Endothelial cell of umbilical vein (primary cell): ENCODE data around the gene LTF. TPM values are rescaled to one million over a fixed set of nuclear protein-coding genes. Genes with fewer than 3 reads are reported as not detected.

Source experiments
- BruUV-seq: library from RNA; stranded (reverse); fragments of 400-500 nt; replicated peaks from 2 replicates; lab custom pipeline; 2021; lab: Mats Ljungman, UMichigan
- CTCF ChIA-PET: fragments of 300-600, 350-600 bp; sonication (Branson Sonifier 250); formaldehyde crosslinking; loops from one replicate; lab custom pipeline; 2021; ENCODE audit warnings: antibody characterized with exemption, inconsistent platforms; lab: Charles Lee
- POLR2A ChIA-PET: fragments of 300-600, 350-600 bp; sonication (Branson Sonifier 250); formaldehyde crosslinking; loops from one replicate; lab custom pipeline; 2021; ENCODE audit warnings: antibody characterized with exemption, inconsistent platforms; lab: Charles Lee
- DNase-seq: peaks from one replicate; pipeline ENCODE4 v3.0.0-alpha.2; 2011; ENCODE audit warnings: low read depth, low spot score
- FAIRE-seq: peaks from 2 replicates; lab custom pipeline; 2011; peaks lifted over from hg19 to GRCh38; lab: Jason Lieb, UNC
- H2AFZ ChIP-seq: 2 replicates; pipeline ENCODE4 v1.6.0; 2012; ENCODE audit warnings: low read depth, low read length, control low read depth, inconsistent platforms
- H3K27ac ChIP-seq: 2 replicates; pipeline ENCODE4 v1.5.1; 2011; ENCODE audit warnings: low read depth, mild to moderate bottlenecking, control low read depth, low read length, moderate library complexity; ENCODE audit not compliant: insufficient read depth
- H3K27me3 ChIP-seq, 2 experiments: 2 replicates each; pipeline versions ENCODE4 v1.6.0 to v1.6.1; 2011; ENCODE audit warnings: low read length in 2 of 2, mixed read lengths in 1 of 2; ENCODE audit not compliant: control insufficient read depth in 2 of 2, insufficient read depth in 2 of 2
- H3K36me3 ChIP-seq, 2 experiments: 2 replicates in 1 of 2; 3 replicates in 1 of 2; pipeline ENCODE4 v1.5.1; 2011; ENCODE audit warnings: low read length in 2 of 2, mild to moderate bottlenecking in 1 of 2, moderate library complexity in 1 of 2; ENCODE audit not compliant: control insufficient read depth in 2 of 2, insufficient read depth in 2 of 2; ENCODE audit errors: extremely low read depth in 1 of 2
- H3K4me1 ChIP-seq: 3 replicates; pipeline ENCODE4 v1.5.1; 2011; ENCODE audit warnings: mild to moderate bottlenecking, low read length; ENCODE audit not compliant: control insufficient read depth, insufficient read depth; ENCODE audit errors: extremely low read depth
- H3K4me2 ChIP-seq: 2 replicates; pipeline ENCODE4 v1.6.1; 2011; ENCODE audit warnings: low read length, control low read depth, mixed read lengths; ENCODE audit not compliant: insufficient read depth
- H3K4me3 ChIP-seq, 3 experiments: fragments of 200-600 bp in 1 of 3; sonication (generic), shearing (Covaris generic) in 1 of 3; replicated peaks in 1 of 3; 2 replicates each; pipeline ENCODE4 v1.5.1; 2011 to 2016; ENCODE audit warnings: control low read depth in 3 of 3, low read length in 3 of 3, mild to moderate bottlenecking in 2 of 3, inconsistent platforms in 1 of 3, low read depth in 1 of 3, moderate library complexity in 1 of 3; ENCODE audit not compliant: insufficient read depth in 1 of 3
- H3K79me2 ChIP-seq: 2 replicates; pipeline ENCODE4 v1.6.0; 2012; ENCODE audit warnings: low read length, inconsistent platforms; ENCODE audit not compliant: control insufficient read depth, insufficient read depth
- H3K9ac ChIP-seq: replicated peaks from 2 replicates; pipeline ENCODE3; 2011; ENCODE audit warnings: low read length, control low read depth; ENCODE audit not compliant: insufficient read depth; ENCODE audit errors: extremely low read depth
- H3K9me1 ChIP-seq: replicated peaks from 3 replicates; pipeline ENCODE4 v1.6.0; 2011; ENCODE audit warnings: mild to moderate bottlenecking, low read length; ENCODE audit not compliant: control insufficient read depth, insufficient read depth; ENCODE audit errors: extremely low read depth
- H3K9me3 ChIP-seq: replicated peaks from 2 replicates; pipeline ENCODE4 v1.5.1; 2012; ENCODE audit warnings: low read length, inconsistent platforms; ENCODE audit not compliant: control insufficient read depth, insufficient read depth
- H4K20me1 ChIP-seq: replicated peaks from 2 replicates; pipeline ENCODE3; 2011; ENCODE audit warnings: mild to moderate bottlenecking, low read length; ENCODE audit not compliant: control insufficient read depth, insufficient read depth; ENCODE audit errors: extremely low read depth
- EZH2 ChIP-seq: IDR thresholded peaks from 2 replicates; pipeline ENCODE4 v1.6.1; 2012; ENCODE audit warnings: borderline replicate concordance, low read depth, mild to moderate bottlenecking, moderate library complexity, low read length, inconsistent platforms; ENCODE audit not compliant: severe bottlenecking
- FOS ChIP-seq: IDR thresholded peaks from 2 replicates; pipeline ENCODE4 v1.6.1; 2011; ENCODE audit warnings: mild to moderate bottlenecking, low read length, moderate library complexity, borderline replicate concordance; ENCODE audit not compliant: insufficient read depth
- GATA2 ChIP-seq: IDR thresholded peaks from 2 replicates; pipeline ENCODE4 v1.7.0; 2011; ENCODE audit warnings: low read depth, mild to moderate bottlenecking, moderate library complexity, mixed read lengths, low read length; ENCODE audit not compliant: insufficient read length, insufficient read depth
- JUN ChIP-seq: IDR thresholded peaks from 2 replicates; pipeline ENCODE4 v1.6.1; 2011; ENCODE audit warnings: borderline replicate concordance, low read depth; ENCODE audit not compliant: insufficient read length, insufficient read depth
- MYC ChIP-seq: IDR thresholded peaks from one replicate; pipeline ENCODE4 v1.6.1; 2011; ENCODE audit warnings: mild to moderate bottlenecking, low read depth, low read length
- POLR2A ChIP-seq: IDR thresholded peaks from 2 replicates; pipeline ENCODE4 v1.6.1; 2012; ENCODE audit warnings: low read depth, mild to moderate bottlenecking, control low read depth, low read length
- POLR2AphosphoS5 ChIP-seq: IDR thresholded peaks from 2 replicates; pipeline ENCODE4 v1.6.1; 2012; ENCODE audit warnings: low read depth, mild to moderate bottlenecking, control low read depth, low read length, moderate library complexity; ENCODE audit not compliant: insufficient read depth
- dilution Hi-C: fragments of 300-500 bp; cut with MboI; formaldehyde crosslinking; loops from one replicate; pipeline ENCODE4 v1.15.0; 2019; ENCODE audit warnings: low sequenced_read_pairs; ENCODE audit not compliant: extremely low pct_ligation_motif_present
- intact Hi-C: fragments of 100-400 bp; cut with micrococcal nuclease; formaldehyde crosslinking; loops from one replicate; pipeline ENCODE4 v1.10.0; 2022
- polyA plus RNA-seq, 4 experiments: library from polyadenylated mRNA; depleted of rRNA in 3 of 4; stranded (reverse) in 3 of 4; unstranded in 1 of 4; fragments of >200 nt; gene quantifications; 2 replicates each; pipeline versions ENCODE4 v1.2.1 to v1.2.3, GENCODE V29; 2011 to 2012; ENCODE audit warnings: missing spikeins in 1 of 4
- total RNA-seq: library from RNA; stranded (reverse); gene quantifications from 2 replicates; pipeline ENCODE4 v1.2.3, GENCODE V29; 2021
- TF ChIP-seq, protein P1 (sequence below), 2 donors: IDR thresholded peaks; 1 replicate in 1 of 2; 2 replicates in 1 of 2; pipeline ENCODE4 v1.5.1; 2011; ENCODE audit warnings: low read length in 2 of 2, mild to moderate bottlenecking in 2 of 2, moderate library complexity in 2 of 2, control low read depth in 1 of 2, inconsistent platforms in 1 of 2, low read depth in 1 of 2; ENCODE audit not compliant: insufficient read depth in 1 of 2; ENCODE audit errors: extremely low read depth in 1 of 2
- TF ChIP-seq, protein P2 (sequence below): IDR thresholded peaks from 2 replicates; pipeline ENCODE4 v1.6.1; 2011; ENCODE audit not compliant: insufficient read depth, insufficient read length

The LTF gene
- total and polyA plus RNA-seq, 2 donors (not counting 3 experiments of a cell fraction or from before 2014, with no cell fraction given), result not detected

DNA sequence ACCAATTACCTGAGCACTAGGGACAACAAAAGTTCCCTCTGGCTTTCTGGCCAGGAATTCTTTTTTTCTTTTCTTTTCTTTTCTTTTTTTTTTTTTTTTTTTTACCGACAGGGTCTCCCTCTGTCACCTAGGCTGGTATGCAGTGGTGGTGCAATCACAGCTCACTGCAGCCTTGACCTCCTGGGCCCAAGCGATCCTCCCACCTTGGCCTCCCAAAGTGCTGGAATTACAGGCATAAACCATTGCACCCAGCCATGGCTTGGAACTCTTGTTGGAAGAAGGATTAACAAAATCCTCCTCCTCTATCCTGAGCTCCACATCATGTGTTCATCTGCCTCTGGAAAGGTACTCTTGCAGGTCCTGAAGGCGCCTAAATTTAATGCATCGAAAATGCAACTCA lies 2.9 kb upstream of the LTF start:
- no peaks in the 10 kb centered on the region for H3K9me3 ChIP-seq
- H3K4me1 ChIP-seq, result no peaks in the 10 kb centered on the region
- no peaks in the 10 kb centered on the region for H3K27me3 ChIP-seq
- no peak overlapping the region for H3K9ac ChIP-seq
- dilution Hi-C loops, result no loop called here
- DNase-seq, result no peak
- CTCF ChIA-PET, result no interaction called here
- no peaks in the 10 kb centered on the region for H3K36me3 ChIP-seq
- H3K4me2 ChIP-seq, result no peak overlapping the region
- no peak overlapping the region for H2AFZ ChIP-seq
- H3K79me2 ChIP-seq, result no peaks in the 10 kb centered on the region
- no peak for TF ChIP-seq GATA2
- TF ChIP-seq POLR2AphosphoS5, result no peak
- TF ChIP-seq MYC, result no peak
- TF ChIP-seq JUN, result no peak
- TF ChIP-seq, protein P1, sequence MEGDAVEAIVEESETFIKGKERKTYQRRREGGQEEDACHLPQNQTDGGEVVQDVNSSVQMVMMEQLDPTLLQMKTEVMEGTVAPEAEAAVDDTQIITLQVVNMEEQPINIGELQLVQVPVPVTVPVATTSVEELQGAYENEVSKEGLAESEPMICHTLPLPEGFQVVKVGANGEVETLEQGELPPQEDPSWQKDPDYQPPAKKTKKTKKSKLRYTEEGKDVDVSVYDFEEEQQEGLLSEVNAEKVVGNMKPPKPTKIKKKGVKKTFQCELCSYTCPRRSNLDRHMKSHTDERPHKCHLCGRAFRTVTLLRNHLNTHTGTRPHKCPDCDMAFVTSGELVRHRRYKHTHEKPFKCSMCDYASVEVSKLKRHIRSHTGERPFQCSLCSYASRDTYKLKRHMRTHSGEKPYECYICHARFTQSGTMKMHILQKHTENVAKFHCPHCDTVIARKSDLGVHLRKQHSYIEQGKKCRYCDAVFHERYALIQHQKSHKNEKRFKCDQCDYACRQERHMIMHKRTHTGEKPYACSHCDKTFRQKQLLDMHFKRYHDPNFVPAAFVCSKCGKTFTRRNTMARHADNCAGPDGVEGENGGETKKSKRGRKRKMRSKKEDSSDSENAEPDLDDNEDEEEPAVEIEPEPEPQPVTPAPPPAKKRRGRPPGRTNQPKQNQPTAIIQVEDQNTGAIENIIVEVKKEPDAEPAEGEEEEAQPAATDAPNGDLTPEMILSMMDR (IDR thresholded peaks at IDR 0.05; ENCODE audit: extremely low read depth in 1 of 2, insufficient read depth in 1 of 2, low read depth in 1 of 2, low read length in 2 of 2), result no peak
- TF ChIP-seq EZH2, result no peak
- no peak for TF ChIP-seq POLR2A
- no peak for TF ChIP-seq FOS
- TF ChIP-seq, protein P2, sequence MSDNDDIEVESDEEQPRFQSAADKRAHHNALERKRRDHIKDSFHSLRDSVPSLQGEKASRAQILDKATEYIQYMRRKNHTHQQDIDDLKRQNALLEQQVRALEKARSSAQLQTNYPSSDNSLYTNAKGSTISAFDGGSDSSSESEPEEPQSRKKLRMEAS, result no peak
- no peak overlapping the region for H3K27ac ChIP-seq
- no peak overlapping the region for H3K4me3 ChIP-seq
- POLR2A ChIA-PET, result no interaction called here
- no TSS peak for BruUV-seq
- FAIRE-seq, result no peak
- H4K20me1 ChIP-seq, result no peaks in the 10 kb centered on the region
- H3K9me1 ChIP-seq, result no peaks in the 10 kb centered on the region
- intact Hi-C loops, result no loop called here
